ENCODE results near the gene SUSD1.

DNA sequence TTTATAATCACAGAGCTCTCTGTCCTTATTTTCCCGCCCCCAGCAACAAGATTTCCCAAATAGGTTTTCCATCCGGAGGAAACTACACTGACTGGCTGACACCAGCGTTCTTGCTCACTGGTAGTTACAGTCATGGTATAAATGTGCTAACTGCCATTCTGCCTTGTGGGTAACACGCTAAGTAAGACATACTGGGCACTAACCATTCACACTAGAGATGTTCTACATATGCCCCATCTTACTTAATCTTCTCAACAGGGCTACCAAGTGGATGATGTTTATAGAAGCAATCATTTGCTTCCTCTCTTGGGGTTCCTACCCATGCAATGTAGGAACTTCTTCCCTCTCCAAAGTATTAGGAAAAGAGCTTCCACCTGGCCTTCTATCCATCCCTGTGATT, 111.5 kb downstream of the SUSD1 start:
- TF ChIP-seq, protein P1, sequence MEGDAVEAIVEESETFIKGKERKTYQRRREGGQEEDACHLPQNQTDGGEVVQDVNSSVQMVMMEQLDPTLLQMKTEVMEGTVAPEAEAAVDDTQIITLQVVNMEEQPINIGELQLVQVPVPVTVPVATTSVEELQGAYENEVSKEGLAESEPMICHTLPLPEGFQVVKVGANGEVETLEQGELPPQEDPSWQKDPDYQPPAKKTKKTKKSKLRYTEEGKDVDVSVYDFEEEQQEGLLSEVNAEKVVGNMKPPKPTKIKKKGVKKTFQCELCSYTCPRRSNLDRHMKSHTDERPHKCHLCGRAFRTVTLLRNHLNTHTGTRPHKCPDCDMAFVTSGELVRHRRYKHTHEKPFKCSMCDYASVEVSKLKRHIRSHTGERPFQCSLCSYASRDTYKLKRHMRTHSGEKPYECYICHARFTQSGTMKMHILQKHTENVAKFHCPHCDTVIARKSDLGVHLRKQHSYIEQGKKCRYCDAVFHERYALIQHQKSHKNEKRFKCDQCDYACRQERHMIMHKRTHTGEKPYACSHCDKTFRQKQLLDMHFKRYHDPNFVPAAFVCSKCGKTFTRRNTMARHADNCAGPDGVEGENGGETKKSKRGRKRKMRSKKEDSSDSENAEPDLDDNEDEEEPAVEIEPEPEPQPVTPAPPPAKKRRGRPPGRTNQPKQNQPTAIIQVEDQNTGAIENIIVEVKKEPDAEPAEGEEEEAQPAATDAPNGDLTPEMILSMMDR (IDR thresholded peaks at IDR 0.05; ENCODE audit: borderline replicate concordance, extremely low read depth, low read length, poor library complexity, severe bottlenecking): no peak
- TF ChIP-seq EZH2 (IDR thresholded peaks at IDR 0.05; ENCODE audit: borderline replicate concordance, low read depth, low read length, severe bottlenecking): no peak

Measured in DND-41 (cell line).